Measurements from ENCODE around the gene PELO. TPM values are rescaled to one million over a fixed set of nuclear protein-coding genes. Genes with fewer than 3 reads are reported as not detected.

Gene PELO
- total and polyA plus RNA-seq, 9 of the 15 experiments (the other 6 are each of a cell fraction or from before 2014, with no cell fraction given), result 5.8 to 14.6 (median 9.6) TPM

- TF ChIP-seq, protein P1, sequence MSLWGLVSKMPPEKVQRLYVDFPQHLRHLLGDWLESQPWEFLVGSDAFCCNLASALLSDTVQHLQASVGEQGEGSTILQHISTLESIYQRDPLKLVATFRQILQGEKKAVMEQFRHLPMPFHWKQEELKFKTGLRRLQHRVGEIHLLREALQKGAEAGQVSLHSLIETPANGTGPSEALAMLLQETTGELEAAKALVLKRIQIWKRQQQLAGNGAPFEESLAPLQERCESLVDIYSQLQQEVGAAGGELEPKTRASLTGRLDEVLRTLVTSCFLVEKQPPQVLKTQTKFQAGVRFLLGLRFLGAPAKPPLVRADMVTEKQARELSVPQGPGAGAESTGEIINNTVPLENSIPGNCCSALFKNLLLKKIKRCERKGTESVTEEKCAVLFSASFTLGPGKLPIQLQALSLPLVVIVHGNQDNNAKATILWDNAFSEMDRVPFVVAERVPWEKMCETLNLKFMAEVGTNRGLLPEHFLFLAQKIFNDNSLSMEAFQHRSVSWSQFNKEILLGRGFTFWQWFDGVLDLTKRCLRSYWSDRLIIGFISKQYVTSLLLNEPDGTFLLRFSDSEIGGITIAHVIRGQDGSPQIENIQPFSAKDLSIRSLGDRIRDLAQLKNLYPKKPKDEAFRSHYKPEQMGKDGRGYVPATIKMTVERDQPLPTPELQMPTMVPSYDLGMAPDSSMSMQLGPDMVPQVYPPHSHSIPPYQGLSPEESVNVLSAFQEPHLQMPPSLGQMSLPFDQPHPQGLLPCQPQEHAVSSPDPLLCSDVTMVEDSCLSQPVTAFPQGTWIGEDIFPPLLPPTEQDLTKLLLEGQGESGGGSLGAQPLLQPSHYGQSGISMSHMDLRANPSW (CRISPR knock-in tag; IDR thresholded peaks at IDR 0.05), result no peak
- TF ChIP-seq ILK (tag; IDR thresholded peaks at IDR 0.05; ENCODE audit: borderline replicate concordance, low read depth), result no peak
- no peak for TF ChIP-seq MTF1 (CRISPR knock-in tag; IDR thresholded peaks at IDR 0.05; ENCODE audit: borderline replicate concordance)
- TF ChIP-seq MBD2 (IDR thresholded peaks at IDR 0.05; ENCODE audit: borderline replicate concordance, low read depth), result no peak
- no peak for TF ChIP-seq ZNF316 (IDR thresholded peaks at IDR 0.05)
- no peak for TF ChIP-seq HDAC8 (tag; IDR thresholded peaks at IDR 0.05)
- no peak for TF ChIP-seq ZC3H4 (CRISPR knock-in tag; IDR thresholded peaks at IDR 0.05; ENCODE audit: borderline replicate concordance)
- TF ChIP-seq HDAC3 (IDR thresholded peaks at IDR 0.05; ENCODE audit: borderline replicate concordance, partially characterized antibody), result no peak
- TF ChIP-seq, protein P2, sequence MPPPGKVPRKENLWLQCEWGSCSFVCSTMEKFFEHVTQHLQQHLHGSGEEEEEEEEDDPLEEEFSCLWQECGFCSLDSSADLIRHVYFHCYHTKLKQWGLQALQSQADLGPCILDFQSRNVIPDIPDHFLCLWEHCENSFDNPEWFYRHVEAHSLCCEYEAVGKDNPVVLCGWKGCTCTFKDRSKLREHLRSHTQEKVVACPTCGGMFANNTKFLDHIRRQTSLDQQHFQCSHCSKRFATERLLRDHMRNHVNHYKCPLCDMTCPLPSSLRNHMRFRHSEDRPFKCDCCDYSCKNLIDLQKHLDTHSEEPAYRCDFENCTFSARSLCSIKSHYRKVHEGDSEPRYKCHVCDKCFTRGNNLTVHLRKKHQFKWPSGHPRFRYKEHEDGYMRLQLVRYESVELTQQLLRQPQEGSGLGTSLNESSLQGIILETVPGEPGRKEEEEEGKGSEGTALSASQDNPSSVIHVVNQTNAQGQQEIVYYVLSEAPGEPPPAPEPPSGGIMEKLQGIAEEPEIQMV (tag; conservative IDR thresholded peaks at IDR 0.05; ENCODE audit: low read depth), result no peak
- TF ChIP-seq U2AF1 (optimal IDR thresholded peaks at IDR 0.05; ENCODE audit: low read depth, low read length), result no peak
- TF ChIP-seq ZNF121 (CRISPR knock-in tag; conservative IDR thresholded peaks at IDR 0.05), result no peak
- TF ChIP-seq NCOA4 (IDR thresholded peaks at IDR 0.05; ENCODE audit: partially characterized antibody), result no peak
Measured at GRCh38 chr5:52796031-52796430, 8.3 kb downstream of the PELO start (continued).
